Effector memory CD8-positive, alpha-beta T cell (primary cell): Measurements from ENCODE around the gene BRPF3.

Experiments
- ATAC-seq: fragments of 150-1000 bp; cut with Tn5 transposase; replicated peaks from 2 replicates; pipeline ENCODE4 v1.10.0; 2021; ENCODE audit warnings: mild to moderate bottlenecking, moderate library complexity
- DNase-seq, 3 experiments: peaks; one replicate each; pipeline ENCODE4 v3.0.0; 2021
- H3K27ac Mint-ChIP-seq, 2 donors: one replicate each; pipeline ENCODE4 v1.8.0; 2022; ENCODE audit warnings: mild to moderate bottlenecking in 2 of 2, mixed read lengths in 2 of 2, moderate library complexity in 2 of 2
- H3K27me3 Mint-ChIP-seq, 2 donors: one replicate each; pipeline ENCODE4 v1.8.0; 2022; ENCODE audit warnings: mixed read lengths in 2 of 2
- H3K36me3 Mint-ChIP-seq: one replicate; pipeline ENCODE4 v1.8.0; 2022; ENCODE audit warnings: mild to moderate bottlenecking, moderate library complexity, mixed read lengths; ENCODE audit not compliant: insufficient read depth
- H3K4me1 Mint-ChIP-seq, 2 donors: one replicate each; pipeline ENCODE4 v1.8.0; 2022; ENCODE audit warnings: low read depth in 2 of 2, mixed read lengths in 2 of 2
- H3K4me3 Mint-ChIP-seq, 2 donors: one replicate each; pipeline ENCODE4 v1.8.0; 2022; ENCODE audit warnings: mild to moderate bottlenecking in 2 of 2, mixed read lengths in 2 of 2, moderate library complexity in 2 of 2
- H3K9me3 Mint-ChIP-seq, 2 donors: one replicate each; pipeline ENCODE4 v1.8.0; 2022; ENCODE audit warnings: mixed read lengths in 2 of 2

The BRPF3 gene

DNA sequence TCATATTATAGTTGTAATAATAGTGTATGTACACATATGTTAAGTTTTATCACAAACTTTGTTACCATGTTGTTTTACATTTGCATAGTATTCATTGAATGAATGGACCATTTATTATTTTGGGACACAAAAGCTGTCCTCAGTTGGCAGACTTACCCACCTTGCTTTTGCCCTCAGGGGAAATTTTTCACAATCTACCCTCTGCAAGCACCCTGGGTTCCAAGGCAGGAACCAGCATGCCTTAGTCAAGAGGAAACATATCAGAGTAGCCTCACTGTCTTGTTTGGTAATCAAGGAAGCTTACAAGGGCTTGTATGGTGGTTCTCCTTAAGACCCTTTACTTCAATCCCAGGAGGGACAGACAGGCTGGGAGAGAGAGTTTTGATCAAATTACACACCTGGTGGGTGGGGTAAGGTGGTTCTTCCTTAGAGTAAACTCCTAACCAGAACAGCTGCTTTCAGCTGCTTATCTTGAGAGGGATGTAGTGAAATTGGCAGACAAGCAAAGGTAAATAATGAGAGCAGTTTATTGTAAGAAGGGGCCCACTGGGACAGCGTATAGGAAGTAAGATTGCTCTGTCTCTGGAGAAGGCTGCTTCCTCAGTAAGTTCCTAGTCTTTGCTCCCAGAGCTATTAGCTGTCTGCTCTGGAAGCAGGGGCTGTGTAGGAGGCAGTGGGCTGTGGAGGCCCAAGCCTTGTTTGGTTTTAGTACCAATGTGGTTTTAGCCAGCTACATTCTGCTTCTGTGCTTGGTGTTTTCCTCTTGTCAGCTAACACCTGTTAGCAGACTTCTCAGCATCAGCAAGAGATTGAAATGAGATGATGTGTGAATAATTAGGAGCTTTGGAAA is 31.1 kb downstream of the BRPF3 start:
- Mint-ChIP-seq H3K27me3 (no peaks in the 10 kb centered on the region), H3K9me3 (no peaks in the 10 kb centered on the region), H3K4me1 (peaks cover 0 to 2% of the 10 kb centered on the region in 2 donors), H3K4me3 (no peak overlapping the region), H3K36me3 (peaks cover 33% of the 10 kb centered on the region), H3K27ac (peak overlapping the region in 1 of 2 donors; percentile 17)
- DNase-seq (no peak), ATAC-seq (no peak)

GRCh38 chr6:36229223-36229622 is 32.7 kb downstream of the BRPF3 start:
- H3K4me1 Mint-ChIP-seq = peaks cover 0 to 2% of the 10 kb centered on the region in 2 donors
- ATAC-seq = no peak
- H3K9me3 Mint-ChIP-seq = no peaks in the 10 kb centered on the region
- no peaks in the 10 kb centered on the region for H3K27me3 Mint-ChIP-seq
- DNase-seq = no peak
- H3K36me3 Mint-ChIP-seq = peaks cover 25% of the 10 kb centered on the region
- no peak overlapping the region for H3K27ac Mint-ChIP-seq
- H3K4me3 Mint-ChIP-seq = no peak overlapping the region

DNA sequence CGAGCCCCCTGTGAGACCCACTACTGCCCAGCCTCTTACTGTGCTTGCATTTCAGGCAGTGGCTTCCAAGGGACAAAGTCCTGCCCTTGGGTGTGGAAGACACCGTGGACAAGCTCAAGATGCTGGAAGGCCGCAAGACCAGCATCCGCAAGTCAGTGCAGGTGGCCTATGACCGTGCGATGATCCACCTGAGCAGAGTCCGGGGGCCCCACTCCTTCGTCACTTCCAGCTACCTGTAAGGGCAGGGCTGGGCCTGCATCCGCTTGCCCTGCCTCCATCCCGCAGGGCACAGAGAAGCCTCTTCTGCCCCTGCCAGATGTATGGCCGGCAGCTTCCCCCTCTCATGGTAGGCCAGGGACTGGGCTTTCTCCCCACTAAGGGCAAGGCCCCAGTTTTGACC is 33.8 kb downstream of the BRPF3 start:
- ATAC-seq (no peak), DNase-seq (no peak)
- Mint-ChIP-seq H3K4me3 (no peak overlapping the region), H3K27ac (no peak overlapping the region), H3K4me1 (peaks cover 1 to 6% of the 10 kb centered on the region in 2 donors), H3K9me3 (no peaks in the 10 kb centered on the region), H3K27me3 (no peaks in the 10 kb centered on the region), H3K36me3 (peaks cover 22% of the 10 kb centered on the region)

DNA sequence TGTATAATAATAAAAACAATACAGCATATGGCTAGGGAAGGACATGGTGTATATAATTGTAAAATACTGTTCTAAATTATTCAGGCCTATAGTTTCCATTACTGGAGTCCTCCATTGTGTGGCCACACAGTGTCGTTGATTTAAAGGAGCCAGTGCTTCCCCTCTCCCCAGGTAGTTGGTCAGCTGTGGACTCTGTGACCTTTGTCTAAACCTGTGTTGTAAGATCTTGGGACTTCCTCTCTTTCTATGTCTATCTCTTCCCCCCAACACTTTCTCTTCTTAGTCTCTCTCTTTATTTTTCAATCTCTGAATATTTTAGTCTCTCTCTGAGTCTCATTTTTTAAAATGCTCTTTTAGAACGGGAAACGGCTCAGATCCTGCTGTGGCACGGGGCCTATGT is 35.6 kb downstream of the BRPF3 start:
- Mint-ChIP-seq H3K4me3 (no peak overlapping the region), H3K27me3 (no peaks in the 10 kb centered on the region), H3K4me1 (peaks cover 3 to 8% of the 10 kb centered on the region in 2 donors), H3K36me3 (peaks cover 14% of the 10 kb centered on the region), H3K9me3 (no peaks in the 10 kb centered on the region), H3K27ac (peak overlapping the region in 1 of 2 donors; percentile 3)
- ATAC-seq = no peak
- DNase-seq = no peak

GRCh38 chr6:36235309-36235708 is 38.8 kb downstream of the BRPF3 start:
- peak; percentile 59 for ATAC-seq

DNA sequence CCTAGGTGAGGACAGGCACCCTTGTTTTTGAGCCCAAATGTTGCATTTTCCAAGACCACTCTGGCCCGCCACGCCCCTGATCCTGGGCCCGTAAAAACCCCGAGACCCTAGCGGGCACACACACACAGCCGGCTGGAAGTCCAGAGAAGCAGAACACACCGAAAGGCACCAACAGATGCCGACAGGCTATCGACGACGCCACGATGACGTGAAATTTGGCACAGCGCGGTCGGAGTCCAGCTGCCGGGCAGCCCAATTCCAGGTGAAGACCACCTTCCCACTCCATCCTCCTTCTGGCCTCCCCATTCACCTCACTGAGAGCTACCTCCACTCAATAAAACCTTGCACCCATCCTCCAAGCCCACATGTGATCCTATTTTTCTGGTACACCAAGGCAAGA is 39.3 kb downstream of the BRPF3 start:
- H3K9me3 Mint-ChIP-seq = no peaks in the 10 kb centered on the region
- ATAC-seq = no peak
- H3K27ac Mint-ChIP-seq = no peak overlapping the region
- DNase-seq = no peak
- H3K36me3 Mint-ChIP-seq = peaks cover 8% of the 10 kb centered on the region
- no peaks in the 10 kb centered on the region for H3K27me3 Mint-ChIP-seq
- peaks cover 3 to 8% of the 10 kb centered on the region in 2 donors for H3K4me1 Mint-ChIP-seq
- H3K4me3 Mint-ChIP-seq = no peak overlapping the region

More at GRCh38 chr6:36235309-36235708, 38.8 kb downstream of the BRPF3 start:
- no peak for DNase-seq
- Mint-ChIP-seq H3K9me3 (no peaks in the 10 kb centered on the region), H3K27me3 (no peaks in the 10 kb centered on the region), H3K27ac (no peak overlapping the region), H3K36me3 (peaks cover 8% of the 10 kb centered on the region), H3K4me3 (no peak overlapping the region), H3K4me1 (peaks cover 3 to 8% of the 10 kb centered on the region in 2 donors)

- ATAC-seq (no peak), DNase-seq (no peak)
- no peak overlapping the region for H3K4me3 Mint-ChIP-seq
- H3K9me3 Mint-ChIP-seq = no peaks in the 10 kb centered on the region
- peaks cover 7 to 12% of the 10 kb centered on the region in 2 donors for H3K4me1 Mint-ChIP-seq
- no peaks in the 10 kb centered on the region for H3K36me3 Mint-ChIP-seq
- peaks cover 11 to 13% of the 10 kb centered on the region in 2 donors for H3K27me3 Mint-ChIP-seq
- peak overlapping the region in 1 of 2 donors; percentile 33 for H3K27ac Mint-ChIP-seq
Measured at GRCh38 chr6:36239774-36240173, 43.2 kb downstream of the BRPF3 start.

GRCh38 chr6:36241728-36242127 is 45.2 kb downstream of the BRPF3 start:
- H3K4me1 Mint-ChIP-seq = peaks cover 4 to 8% of the 10 kb centered on the region in 2 donors
- no peak overlapping the region for H3K27ac Mint-ChIP-seq
- H3K4me3 Mint-ChIP-seq = no peak overlapping the region
- no peak for ATAC-seq
- no peak for DNase-seq
- no peaks in the 10 kb centered on the region for H3K9me3 Mint-ChIP-seq
- peaks cover 11 to 13% of the 10 kb centered on the region in 2 donors for H3K27me3 Mint-ChIP-seq
- H3K36me3 Mint-ChIP-seq = peaks cover 2% of the 10 kb centered on the region

DNA sequence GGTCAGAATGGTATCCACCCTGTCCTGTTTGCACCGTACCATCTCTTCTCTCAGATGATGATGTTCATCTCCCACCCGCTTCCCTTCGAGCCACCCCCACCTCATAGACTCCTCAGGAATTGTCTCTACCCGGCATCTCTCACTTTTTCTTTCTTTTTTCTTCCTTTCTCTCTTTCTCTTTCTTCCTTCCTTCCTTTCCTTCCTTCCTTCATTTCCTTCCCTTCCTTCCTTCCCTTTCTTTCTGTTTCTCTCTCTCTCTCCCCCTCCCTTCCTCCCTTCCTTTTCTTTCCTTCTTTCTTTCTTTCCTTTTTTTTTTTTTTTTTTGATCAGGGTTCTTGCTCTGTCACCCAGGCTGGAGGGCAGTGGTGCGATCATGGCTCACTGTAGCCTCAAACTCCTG is 45.6 kb downstream of the BRPF3 start:
- no peaks in the 10 kb centered on the region for H3K9me3 Mint-ChIP-seq
- H3K27ac Mint-ChIP-seq = no peak overlapping the region
- no peak for DNase-seq
- no peak overlapping the region for H3K4me3 Mint-ChIP-seq
- peaks cover 4 to 8% of the 10 kb centered on the region in 2 donors for H3K4me1 Mint-ChIP-seq
- H3K27me3 Mint-ChIP-seq = peaks cover 11 to 13% of the 10 kb centered on the region in 2 donors
- no peak for ATAC-seq
- H3K36me3 Mint-ChIP-seq = peaks cover 2% of the 10 kb centered on the region

GRCh38 chr6:36242626-36243025 is 46.1 kb downstream of the BRPF3 start:
- no peak for DNase-seq
- Mint-ChIP-seq H3K27ac (no peak overlapping the region), H3K36me3 (peaks cover 2% of the 10 kb centered on the region), H3K4me3 (no peak overlapping the region), H3K9me3 (no peaks in the 10 kb centered on the region), H3K4me1 (peaks cover 4 to 8% of the 10 kb centered on the region in 2 donors), H3K27me3 (peaks cover 11 to 13% of the 10 kb centered on the region in 2 donors)
- ATAC-seq = no peak

DNA sequence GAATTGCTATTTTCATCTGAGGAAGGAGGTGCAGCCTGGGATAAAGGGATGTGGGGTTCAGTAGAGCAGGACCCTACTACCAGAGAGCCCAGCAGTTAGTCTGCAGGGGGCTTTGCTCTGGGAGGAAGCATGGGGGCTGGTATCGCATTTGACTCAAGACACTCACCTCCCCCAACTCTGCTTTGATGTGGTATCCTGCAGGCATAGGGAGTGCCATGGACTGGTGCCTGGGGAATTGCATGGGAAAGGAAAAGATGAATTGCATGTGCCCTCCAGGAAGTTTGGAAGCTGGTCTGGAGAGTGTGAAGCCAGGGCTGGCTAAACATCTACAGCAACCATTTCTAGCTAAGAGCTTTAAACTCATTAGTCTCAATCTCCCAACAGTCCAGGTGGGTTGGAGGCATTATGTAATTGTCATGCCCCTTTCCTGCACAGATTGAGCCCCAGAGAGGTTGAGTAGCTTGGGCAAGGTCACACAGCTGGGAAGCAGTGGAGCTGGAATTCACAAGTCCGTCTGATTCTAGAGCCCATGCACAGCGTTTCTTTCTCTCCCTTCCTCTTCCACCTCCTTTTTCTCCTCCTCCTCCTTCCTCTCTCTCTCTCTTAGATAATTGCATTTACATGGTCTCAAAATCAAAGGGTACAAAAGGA is 47.1 kb downstream of the BRPF3 start:
- Mint-ChIP-seq H3K27me3 (peaks cover 11 to 13% of the 10 kb centered on the region in 2 donors), H3K36me3 (peaks cover 2% of the 10 kb centered on the region), H3K4me3 (no peak overlapping the region), H3K27ac (no peak overlapping the region), H3K9me3 (no peaks in the 10 kb centered on the region), H3K4me1 (peaks cover 4 to 8% of the 10 kb centered on the region in 2 donors)
- ATAC-seq (no peak), DNase-seq (no peak)

- H3K4me3 Mint-ChIP-seq = no peak overlapping the region
- no peak for DNase-seq
- peaks cover 11 to 13% of the 10 kb centered on the region in 2 donors for H3K27me3 Mint-ChIP-seq
- no peaks in the 10 kb centered on the region for H3K9me3 Mint-ChIP-seq
- H3K4me1 Mint-ChIP-seq = peaks cover 4 to 8% of the 10 kb centered on the region in 2 donors
- no peak overlapping the region for H3K27ac Mint-ChIP-seq
- ATAC-seq = no peak
- peaks cover 2% of the 10 kb centered on the region for H3K36me3 Mint-ChIP-seq
Measured at GRCh38 chr6:36244641-36245280, 48.2 kb downstream of the BRPF3 start.

DNA sequence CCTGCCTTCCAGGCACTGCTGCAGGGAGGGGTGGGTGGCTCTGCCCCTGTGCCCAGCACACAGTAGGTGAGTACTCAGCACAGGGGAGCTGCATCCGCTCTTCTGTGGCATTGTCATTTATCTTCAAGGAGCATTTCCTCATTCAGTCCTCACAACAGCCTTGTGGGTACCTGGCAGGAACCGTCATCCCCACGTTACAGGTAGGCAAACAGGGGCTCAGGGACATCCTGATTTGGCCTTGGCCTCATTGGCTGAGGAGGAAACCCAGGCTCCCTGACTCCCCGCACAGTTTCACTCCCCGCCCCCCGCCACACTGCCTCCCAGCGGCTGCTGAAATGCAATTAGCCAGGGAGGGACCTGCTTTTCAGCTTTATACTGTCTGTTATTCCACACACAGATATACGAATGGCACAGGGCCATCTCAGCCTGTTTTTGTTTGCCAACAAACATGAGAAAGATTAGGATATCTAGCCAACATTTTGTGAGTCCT is 49.1 kb downstream of the BRPF3 start:
- ATAC-seq = peak; percentile 17

More for the DNA sequence above, 49.1 kb downstream of the BRPF3 start:
- peaks cover 2% of the 10 kb centered on the region for H3K36me3 Mint-ChIP-seq
- DNase-seq = no peak
- H3K4me3 Mint-ChIP-seq = no peak overlapping the region
- peaks cover 4 to 8% of the 10 kb centered on the region in 2 donors for H3K4me1 Mint-ChIP-seq
- peaks cover 11 to 13% of the 10 kb centered on the region in 2 donors for H3K27me3 Mint-ChIP-seq
- H3K27ac Mint-ChIP-seq = no peak overlapping the region
- no peaks in the 10 kb centered on the region for H3K9me3 Mint-ChIP-seq
